Measurements from ENCODE around the gene LHX3.

LHX3 gene

GRCh38 chr9:136185596-136186366, 19.1 kb downstream of the LHX3 start:
- H3K36me3 ChIP-seq (replicated peaks; ENCODE audit: insufficient read depth, low read length): no peaks in the 10 kb centered on the region
- no peak overlapping the region for H3K9ac ChIP-seq (ENCODE audit: low read length)
- no peak overlapping the region for H3K4me2 ChIP-seq (ENCODE audit: low read depth, low read length)
- TF ChIP-seq CTCF (IDR thresholded peaks at IDR 0.05; ENCODE audit: low read length): no peak
- TF ChIP-seq EZH2 (optimal IDR thresholded peaks at IDR 0.05; ENCODE audit: low read depth, low read length): no peak
- TF ChIP-seq EZH2phosphoT487 (IDR thresholded peaks at IDR 0.05; ENCODE audit: low read length): no peak
- no peak overlapping the region for H2AFZ ChIP-seq (ENCODE audit: low read length)
- no peak overlapping the region for H3K27ac ChIP-seq (ENCODE audit: low read length)
- H3K4me1 ChIP-seq (ENCODE audit: low read length): no peaks in the 10 kb centered on the region
- H3K27me3 ChIP-seq (replicated peaks; ENCODE audit: insufficient read depth, low read length): peaks cover 90% of the 10 kb centered on the region
- H4K20me1 ChIP-seq (ENCODE audit: insufficient read depth, low read length): no peaks in the 10 kb centered on the region; the same call in 1 of the 2 replicates
- H3F3A ChIP-seq (ENCODE audit: insufficient read depth, low read length): no peaks in the 10 kb centered on the region
- DNase-seq: no peak
- no peaks in the 10 kb centered on the region for H3K9me3 ChIP-seq (replicated peaks; ENCODE audit: insufficient read depth, low read length)
- no peak overlapping the region for H3K4me3 ChIP-seq (ENCODE audit: low read length)
- H3K79me2 ChIP-seq (ENCODE audit: low read length): no peaks in the 10 kb centered on the region
- no peaks in the 10 kb centered on the region for H3K9me2 ChIP-seq (replicated peaks; ENCODE audit: insufficient read depth, low read length)

- no peak overlapping the region for H3K27ac ChIP-seq (ENCODE audit: low read length)
- H3K9ac ChIP-seq (ENCODE audit: low read length): no peak overlapping the region
- no peaks in the 10 kb centered on the region; the same call in 1 of the 2 replicates for H4K20me1 ChIP-seq (ENCODE audit: insufficient read depth, low read length)
- TF ChIP-seq EZH2phosphoT487 (IDR thresholded peaks at IDR 0.05; ENCODE audit: low read length) (no peak), EZH2 (optimal IDR thresholded peaks at IDR 0.05; ENCODE audit: low read depth, low read length) (no peak), CTCF (IDR thresholded peaks at IDR 0.05; ENCODE audit: low read length) (no peak)
- H3K9me3 ChIP-seq (replicated peaks; ENCODE audit: insufficient read depth, low read length): no peaks in the 10 kb centered on the region
- H3K4me1 ChIP-seq (ENCODE audit: low read length): no peaks in the 10 kb centered on the region
- no peak overlapping the region for H3K4me2 ChIP-seq (ENCODE audit: low read depth, low read length)
- DNase-seq: no peak
- H3K36me3 ChIP-seq (replicated peaks; ENCODE audit: insufficient read depth, low read length): no peaks in the 10 kb centered on the region
- peaks cover 90% of the 10 kb centered on the region for H3K27me3 ChIP-seq (replicated peaks; ENCODE audit: insufficient read depth, low read length)
- H2AFZ ChIP-seq (ENCODE audit: low read length): no peak overlapping the region
- no peaks in the 10 kb centered on the region for H3K79me2 ChIP-seq (ENCODE audit: low read length)
- H3K9me2 ChIP-seq (replicated peaks; ENCODE audit: insufficient read depth, low read length): no peaks in the 10 kb centered on the region
- H3K4me3 ChIP-seq (ENCODE audit: low read length): no peak overlapping the region
- H3F3A ChIP-seq (ENCODE audit: insufficient read depth, low read length): no peaks in the 10 kb centered on the region
Measured at GRCh38 chr9:136185066-136185465, 19.9 kb downstream of the LHX3 start.

GRCh38 chr9:136182850-136183422, 22.0 kb downstream of the LHX3 start:
- Histone ChIP-seq H4K20me1 (ENCODE audit: insufficient read depth, low read length) (no peaks in the 10 kb centered on the region; the same call in 1 of the 2 replicates), H3K27ac (ENCODE audit: low read length) (no peak overlapping the region), H3K4me2 (ENCODE audit: low read depth, low read length) (no peak overlapping the region), H3F3A (ENCODE audit: insufficient read depth, low read length) (no peaks in the 10 kb centered on the region), H3K9me2 (replicated peaks; ENCODE audit: insufficient read depth, low read length) (no peaks in the 10 kb centered on the region), H3K4me3 (ENCODE audit: low read length) (no peak overlapping the region), H2AFZ (ENCODE audit: low read length) (no peak overlapping the region), H3K27me3 (replicated peaks; ENCODE audit: insufficient read depth, low read length) (peaks cover 93% of the 10 kb centered on the region), H3K36me3 (replicated peaks; ENCODE audit: insufficient read depth, low read length) (no peaks in the 10 kb centered on the region), H3K4me1 (ENCODE audit: low read length) (no peaks in the 10 kb centered on the region), H3K9me3 (replicated peaks; ENCODE audit: insufficient read depth, low read length) (no peaks in the 10 kb centered on the region), H3K9ac (ENCODE audit: low read length) (no peak overlapping the region), H3K79me2 (ENCODE audit: low read length) (no peaks in the 10 kb centered on the region)
- no peak for DNase-seq
- TF ChIP-seq CTCF (IDR thresholded peaks at IDR 0.05; ENCODE audit: low read length): no peak
- TF ChIP-seq EZH2phosphoT487 (IDR thresholded peaks at IDR 0.05; ENCODE audit: low read length): no peak
